HepG2 (cell line): ENCODE measurements around the gene SLC44A4. TPM values are rescaled to one million over a fixed set of nuclear protein-coding genes. Genes with fewer than 3 reads are reported as not detected.
A peak's percentile ranks its signal among the peaks of the same experiment; 100 is the strongest.

ENCODE experiments used
- ATAD3A ChIP-seq: sonication (generic); formaldehyde crosslinking; IDR thresholded peaks from 2 replicates; pipeline ENCODE4 v1.4.0; 2020; ENCODE audit warnings: missing genetic modification reagents
- CBX5 ChIP-seq: sonication (generic); formaldehyde crosslinking; IDR thresholded peaks from 2 replicates; pipeline ENCODE4 v1.4.0; 2020; ENCODE audit warnings: missing genetic modification reagents, borderline replicate concordance
- EP300 ChIP-seq, 3 experiments: sonication (generic) in 1 of 3; formaldehyde crosslinking in 1 of 3; IDR thresholded peaks; 2 replicates each; pipeline versions ENCODE4 v1.5.1 to v1.6.1; 2011 to 2020; ENCODE audit warnings: low read depth in 2 of 3, low read length in 2 of 3, borderline replicate concordance in 1 of 3, improper control_type of control experiment in 1 of 3, mild to moderate bottlenecking in 1 of 3, missing genetic modification reagents in 1 of 3, moderate library complexity in 1 of 3
- FOXK2 ChIP-seq: fragments of 450-650 bp; IDR thresholded peaks from 2 replicates; pipeline ENCODE4 v1.6.1; 2016
- HIVEP1 ChIP-seq: sonication (generic); formaldehyde crosslinking; IDR thresholded peaks from 2 replicates; pipeline ENCODE4 v1.4.0; 2020; ENCODE audit warnings: mild to moderate bottlenecking, missing genetic modification reagents
- KAT8 ChIP-seq: IDR thresholded peaks from 2 replicates; pipeline ENCODE4 v1.6.1; 2016; ENCODE audit warnings: missing genetic modification reagents, missing compliant biosample characterization
- NR2F2 ChIP-seq: IDR thresholded peaks from 2 replicates; pipeline ENCODE4 v1.6.1; 2012; ENCODE audit warnings: low read depth, inconsistent platforms, borderline replicate concordance
- PBX3 ChIP-seq: sonication (generic); formaldehyde crosslinking; IDR thresholded peaks from 2 replicates; pipeline ENCODE4 v1.8.1; 2023; ENCODE audit warnings: missing genetic modification reagents, inconsistent platforms, borderline replicate concordance
- PHF21A ChIP-seq: sonication (generic); formaldehyde crosslinking; IDR thresholded peaks from 2 replicates; pipeline ENCODE4 v1.5.0; 2020; ENCODE audit warnings: mild to moderate bottlenecking, missing genetic modification reagents
- PLRG1 ChIP-seq: fragments of 450-650 bp; conservative IDR thresholded peaks from 2 replicates; pipeline ENCODE4 v1.6.1; 2016
- PPARG ChIP-seq: conservative IDR thresholded peaks from 2 replicates; pipeline ENCODE4 v1.6.1; 2016; ENCODE audit warnings: missing biosample characterization, missing genetic modification reagents
- PTBP1 ChIP-seq: fragments of 200-400 bp; formaldehyde crosslinking; IDR thresholded peaks from 2 replicates; pipeline ENCODE4 v1.6.1; 2018; ENCODE audit warnings: low read length, low read depth; ENCODE audit not compliant: poor library complexity, severe bottlenecking
- RFXANK ChIP-seq: IDR thresholded peaks from 2 replicates; pipeline ENCODE4 v1.6.1; 2016
- RXRB ChIP-seq: IDR thresholded peaks from 2 replicates; pipeline ENCODE4 v1.6.1; 2016; ENCODE audit warnings: borderline replicate concordance, missing genetic modification reagents, missing compliant biosample characterization
- SNAPC5 ChIP-seq: sonication (generic); formaldehyde crosslinking; IDR thresholded peaks from 2 replicates; pipeline ENCODE4 v1.8.1; 2023; ENCODE audit warnings: mild to moderate bottlenecking, missing genetic modification reagents, borderline replicate concordance
- SP1 ChIP-seq, 2 experiments: fragments of 450-650 bp in 1 of 2; sonication (generic) in 1 of 2; formaldehyde crosslinking in 1 of 2; IDR thresholded peaks; 2 replicates each; pipeline versions ENCODE4 v1.4.0 to v1.6.1; 2016 to 2020; ENCODE audit warnings: missing genetic modification reagents in 1 of 2
- TCF7L2 ChIP-seq: IDR thresholded peaks from 2 replicates; pipeline ENCODE4 v1.6.1; 2011; ENCODE audit warnings: mild to moderate bottlenecking, low read depth, low read length, moderate library complexity
- ZBTB7B ChIP-seq: sonication (generic); formaldehyde crosslinking; IDR thresholded peaks from 2 replicates; pipeline ENCODE4 v1.4.0; 2020; ENCODE audit warnings: missing genetic modification reagents
- ZFY ChIP-seq: sonication (generic); formaldehyde crosslinking; IDR thresholded peaks from 2 replicates; pipeline ENCODE4 v1.4.0; 2020; ENCODE audit warnings: missing genetic modification reagents
- ZNF224 ChIP-seq: sonication (generic); formaldehyde crosslinking; IDR thresholded peaks from 2 replicates; pipeline ENCODE4 v1.5.0; 2020; ENCODE audit warnings: mild to moderate bottlenecking, missing genetic modification reagents
- ZNF296 ChIP-seq: sonication (generic); formaldehyde crosslinking; conservative IDR thresholded peaks from 2 replicates; pipeline ENCODE4 v1.5.0; 2020; ENCODE audit warnings: mild to moderate bottlenecking, missing genetic modification reagents
- ZNF562 ChIP-seq: sonication (generic); formaldehyde crosslinking; IDR thresholded peaks from 2 replicates; pipeline ENCODE4 v1.8.0; 2022; ENCODE audit warnings: missing genetic modification reagents, borderline replicate concordance
- ZNF614 ChIP-seq: IDR thresholded peaks from 2 replicates; pipeline ENCODE4 v1.6.1; 2018; ENCODE audit warnings: missing biosample characterization, missing genetic modification reagents, inconsistent platforms, borderline replicate concordance
- ZNF713 ChIP-seq: sonication (generic); formaldehyde crosslinking; IDR thresholded peaks from 2 replicates; pipeline ENCODE4 v1.4.0; 2020; ENCODE audit warnings: mild to moderate bottlenecking, missing genetic modification reagents
- ZNF740 ChIP-seq: sonication (generic); formaldehyde crosslinking; IDR thresholded peaks from 2 replicates; pipeline ENCODE4 v1.4.0; 2020; ENCODE audit warnings: missing genetic modification reagents
- ZNF75D ChIP-seq: sonication (generic); formaldehyde crosslinking; IDR thresholded peaks from 2 replicates; pipeline ENCODE4 v1.8.1; 2023; ENCODE audit warnings: missing genetic modification reagents, mild to moderate bottlenecking, borderline replicate concordance
- ZNF776 ChIP-seq: sonication (generic); formaldehyde crosslinking; IDR thresholded peaks from 2 replicates; pipeline ENCODE4 v1.4.0; 2020; ENCODE audit warnings: mild to moderate bottlenecking, missing genetic modification reagents
- ZNF781 ChIP-seq: sonication (generic); formaldehyde crosslinking; IDR thresholded peaks from 2 replicates; pipeline ENCODE4 v1.5.1; 2020; ENCODE audit warnings: borderline replicate concordance, mild to moderate bottlenecking, missing genetic modification reagents; ENCODE audit errors: not compliant biosample characterization
- ZNF879 ChIP-seq: sonication (generic); formaldehyde crosslinking; IDR thresholded peaks from 2 replicates; pipeline ENCODE4 v1.8.1; 2023; ENCODE audit warnings: missing genetic modification reagents
- ZNF891 ChIP-seq: sonication (generic); formaldehyde crosslinking; IDR thresholded peaks from 2 replicates; pipeline ENCODE4 v1.5.0; 2020; ENCODE audit warnings: mild to moderate bottlenecking, missing genetic modification reagents
- ZSCAN22 ChIP-seq: sonication (generic); formaldehyde crosslinking; IDR thresholded peaks from 2 replicates; pipeline ENCODE4 v1.4.0; 2020; ENCODE audit warnings: mild to moderate bottlenecking, missing genetic modification reagents
- polyA plus RNA-seq, 8 experiments: library from polyadenylated mRNA; depleted of rRNA in 3 of 8; stranded (reverse) in 7 of 8; unstranded in 1 of 8; fragments of >200 nt; fragmentation: Illumina TruSeq in 4 of 8; extraction: Trizol in 4 of 8; gene quantifications; 2 replicates each; pipeline versions ENCODE4 v1.2.1 to v1.2.3, GENCODE V29; 2011 to 2016; ENCODE audit warnings: low read depth in 4 of 8, missing spikeins in 1 of 8, mixed read lengths in 1 of 8; ENCODE audit not compliant: insufficient read depth in 1 of 8
- total RNA-seq, 5 experiments: library from RNA; depleted of rRNA; stranded (reverse); fragments of >200 nt; fragmentation: Illumina TruSeq; extraction: Trizol; gene quantifications; 2 replicates each; pipeline ENCODE4 v1.2.3, GENCODE V29; 2016; ENCODE audit warnings: low read depth in 1 of 5

The SLC44A4 gene
- total and polyA plus RNA-seq, 2 of the 13 experiments (the other 11 are each of a cell fraction or from before 2014, with no cell fraction given) = 3.5 to 5.9 TPM

- no peak; the same call in 1 of the 2 replicates for TF ChIP-seq NR2F2
- no peak for TF ChIP-seq ZNF776 (CRISPR knock-in tag)
- TF ChIP-seq KAT8 (CRISPR knock-in tag) = peak; percentile 87
- TF ChIP-seq SP1 (IDR thresholded peaks at IDR 0.05) = no peak
- peak; percentile 71 for TF ChIP-seq SP1 (CRISPR knock-in tag; IDR thresholded peaks at IDR 0.05)
- TF ChIP-seq PTBP1 = no peak
- TF ChIP-seq ZNF296 = no peak
- peak; percentile 82; the same call in 1 of the 2 replicates for TF ChIP-seq ZNF740 (CRISPR knock-in tag)
- TF ChIP-seq CBX5 (CRISPR knock-in tag) = peak; percentile 86; the same call in 1 of the 2 replicates
- TF ChIP-seq ZNF562 (CRISPR knock-in tag) = no peak
- peak; percentile 43; the same call in 1 of the 2 replicates for TF ChIP-seq SNAPC5 (CRISPR knock-in tag)
- TF ChIP-seq ZNF781 (CRISPR knock-in tag) = no peak
- peak; percentile 89 for TF ChIP-seq RFXANK (CRISPR knock-in tag)
- peak; percentile 78 for TF ChIP-seq ZNF614 (CRISPR knock-in tag)
- peak; percentile 82; the same call in 1 of the 2 replicates for TF ChIP-seq FOXK2
- no peak for TF ChIP-seq TCF7L2
- TF ChIP-seq PBX3 (CRISPR knock-in tag) = no peak
- TF ChIP-seq PLRG1 = no peak
- TF ChIP-seq PHF21A (CRISPR knock-in tag) = peak; percentile 94
- no peak for TF ChIP-seq ATAD3A (CRISPR knock-in tag)
- peak; percentile 85 for TF ChIP-seq RXRB (CRISPR knock-in tag)
- no peak for TF ChIP-seq ZNF224
- peak; percentile 33; the same call in 1 of the 2 replicates for TF ChIP-seq ZBTB7B
- no peak for TF ChIP-seq ZSCAN22
- peak; percentile 49 for TF ChIP-seq ZFY
- no peak for TF ChIP-seq ZNF879 (CRISPR knock-in tag)
- no peak for TF ChIP-seq ZNF891 (CRISPR knock-in tag)
- no peak for TF ChIP-seq ZNF75D (CRISPR knock-in tag)
- TF ChIP-seq PPARG = peak; percentile 86
- TF ChIP-seq EP300 (IDR thresholded peaks at IDR 0.05; ENCODE audit: low read depth in 2 of 2, low read length in 2 of 2) = peak; percentile 91 to 95
- TF ChIP-seq EP300 (CRISPR knock-in tag; IDR thresholded peaks at IDR 0.05; ENCODE audit: borderline replicate concordance) = peak; percentile 90
- no peak for TF ChIP-seq HIVEP1 (CRISPR knock-in tag)
- no peak for TF ChIP-seq ZNF713
Measured at GRCh38 chr6:31927242-31927862, 48.6 kb upstream of the SLC44A4 start, which contains the start of gene C2 (continued).
